OCI-LY3 (cell line): ENCODE results near the gene MLLT10.

Experiments
- H2AFZ ChIP-seq: fragments of 200-600, 300-600 bp; shearing (Covaris generic); 2 replicates; pipeline ENCODE4 v1.6.0; 2014; ENCODE audit warnings: antibody characterized with exemption, low read depth, low read length
- H3K27ac ChIP-seq: fragments of 200-600, 300-600 bp; sonication (generic); 2 replicates; pipeline ENCODE4 v1.5.1; 2014; ENCODE audit warnings: mild to moderate bottlenecking, low read length, moderate library complexity, mixed read lengths
- H3K27me3 ChIP-seq: fragments of 200-600, 300-600 bp; sonication (generic); 2 replicates; pipeline ENCODE4 v1.6.1; 2014; ENCODE audit warnings: low read depth, low read length, mixed read lengths
- H3K36me3 ChIP-seq: fragments of 200-600, 300-600 bp; sonication (generic); replicated peaks from 2 replicates; pipeline ENCODE3; 2014; ENCODE audit warnings: low read depth, low read length, mixed read lengths
- H3K4me1 ChIP-seq: fragments of 300-600, 200-600 bp; sonication (generic); 2 replicates; pipeline ENCODE4 v1.6.1; 2014; ENCODE audit warnings: low read length, mixed read lengths
- H3K4me2 ChIP-seq: fragments of 200-600, 300-600 bp; sonication (generic); 2 replicates; pipeline ENCODE4 v1.6.1; 2014; ENCODE audit warnings: low read length, mixed read lengths
- H3K4me3 ChIP-seq: fragments of 300-600, 200-600 bp; sonication (generic); 2 replicates; pipeline ENCODE4 v1.5.1; 2014; ENCODE audit warnings: antibody characterized with exemption, mild to moderate bottlenecking, low read length, moderate library complexity
- H3K79me2 ChIP-seq: fragments of 300-600, 200-600 bp; shearing (Covaris generic); 2 replicates; pipeline ENCODE4 v1.6.1; 2014; ENCODE audit warnings: mild to moderate bottlenecking, low read length, mixed read lengths
- H3K9ac ChIP-seq: fragments of 300-600, 200-600 bp; shearing (Covaris generic); 2 replicates; pipeline ENCODE4 v1.6.0; 2014; ENCODE audit warnings: mild to moderate bottlenecking, low read length, moderate library complexity
- H3K9me3 ChIP-seq: fragments of 200-600, 300-600 bp; shearing (Covaris generic); 2 replicates; pipeline ENCODE4 v1.6.1; 2014; ENCODE audit warnings: low read length, mixed read lengths; ENCODE audit not compliant: insufficient read depth
- H4K20me1 ChIP-seq: fragments of 200-600, 300-600 bp; sonication (generic); 2 replicates; pipeline ENCODE4 v1.6.1; 2016; ENCODE audit warnings: low read length, mixed read lengths; ENCODE audit not compliant: insufficient read depth
- CTCF ChIP-seq: fragments of 200-600, 300-600 bp; sonication (generic); IDR thresholded peaks from 2 replicates; pipeline ENCODE4 v1.5.1; 2014; ENCODE audit warnings: antibody characterized with exemption, low read length, low read depth
- EZH2phosphoT487 ChIP-seq: fragments of 200-600 bp; shearing (Covaris generic); IDR thresholded peaks from 2 replicates; pipeline ENCODE4 v1.6.1; 2018; ENCODE audit warnings: antibody characterized with exemption, mixed run types, low read depth

Gene MLLT10

GRCh38 chr10:21496343-21497176 is 37.5 kb upstream of the MLLT10 start:
- peak overlapping the region; percentile 83 for H3K4me2 ChIP-seq
- no peaks in the 10 kb centered on the region for H3K9me3 ChIP-seq
- H3K27ac ChIP-seq: peak overlapping the region; percentile 52
- H2AFZ ChIP-seq: peak overlapping the region; percentile 89
- no peaks in the 10 kb centered on the region for H3K36me3 ChIP-seq
- H3K4me3 ChIP-seq: peak overlapping the region; percentile 99
- H3K79me2 ChIP-seq: no peaks in the 10 kb centered on the region
- H3K27me3 ChIP-seq: peaks cover 20% of the 10 kb centered on the region
- TF ChIP-seq CTCF (peak; percentile 58), EZH2phosphoT487 (no peak)
- H3K9ac ChIP-seq: peak overlapping the region; percentile 80
- H3K4me1 ChIP-seq: peaks cover 17% of the 10 kb centered on the region
- no peaks in the 10 kb centered on the region for H4K20me1 ChIP-seq

DNA sequence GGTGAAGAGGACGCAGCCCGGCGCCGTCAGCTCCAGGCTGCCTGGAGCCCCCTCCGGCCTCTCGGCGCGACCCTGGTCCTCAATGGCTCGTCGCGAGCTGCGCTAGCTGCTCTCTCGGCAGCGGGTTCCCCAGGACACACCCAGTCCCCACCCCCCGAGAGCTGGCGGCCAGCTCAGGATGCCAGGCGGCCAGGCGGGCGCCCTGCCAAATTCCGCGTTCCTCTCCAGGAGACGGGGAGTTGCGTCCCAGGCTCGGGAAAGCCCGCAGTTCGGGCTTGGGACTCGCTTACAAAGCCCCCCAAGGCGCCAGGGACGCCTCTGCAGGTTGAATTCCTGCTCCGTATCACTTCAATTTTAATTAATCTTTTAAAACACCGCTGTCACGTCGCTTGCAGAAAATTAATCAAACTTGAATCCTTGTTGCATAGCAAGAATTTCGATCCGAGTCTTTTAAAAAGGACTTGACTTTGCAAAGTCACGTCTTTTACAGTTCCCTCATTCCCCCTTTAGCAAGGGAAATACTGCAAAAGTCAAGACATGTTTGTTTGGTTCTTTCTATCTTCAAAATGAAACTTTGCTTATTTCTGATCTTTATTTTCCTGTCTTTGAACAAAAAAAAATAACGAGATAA is 36.7 kb upstream of the MLLT10 start:
- no peaks in the 10 kb centered on the region for H3K9me3 ChIP-seq
- H3K4me3 ChIP-seq: peak overlapping the region; percentile 99
- H3K36me3 ChIP-seq: no peaks in the 10 kb centered on the region
- H3K4me2 ChIP-seq: peak overlapping the region; percentile 83
- peaks cover 17% of the 10 kb centered on the region for H3K4me1 ChIP-seq
- H3K79me2 ChIP-seq: no peaks in the 10 kb centered on the region
- peaks cover 23% of the 10 kb centered on the region for H3K27me3 ChIP-seq
- H3K9ac ChIP-seq: peak overlapping the region; percentile 80
- no peak overlapping the region for H3K27ac ChIP-seq
- H4K20me1 ChIP-seq: no peaks in the 10 kb centered on the region
- no peak for TF ChIP-seq EZH2phosphoT487
- TF ChIP-seq CTCF: no peak
- peak overlapping the region; percentile 89; the same call in 1 of the 2 replicates for H2AFZ ChIP-seq

DNA sequence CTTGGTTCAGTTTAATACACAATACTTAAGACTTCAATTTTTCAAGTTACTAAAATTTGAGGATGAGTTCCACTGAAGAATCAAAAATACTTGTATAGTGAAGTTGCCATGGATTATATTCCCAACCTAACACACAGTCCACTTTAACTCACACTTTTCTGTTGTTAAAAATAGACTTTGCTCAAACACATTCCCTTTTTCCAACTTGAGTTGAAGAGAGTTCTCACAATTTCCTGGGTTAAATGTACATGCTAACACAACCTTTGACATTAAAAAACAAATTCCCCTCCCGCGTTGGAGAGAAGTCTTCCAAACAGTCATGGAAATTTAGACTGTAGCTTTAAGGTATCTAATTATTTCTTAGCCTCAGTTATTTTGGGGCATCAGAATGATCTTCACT is 35.7 kb upstream of the MLLT10 start:
- H3K36me3 ChIP-seq: no peaks in the 10 kb centered on the region
- H2AFZ ChIP-seq: no peak overlapping the region
- H3K9me3 ChIP-seq: no peaks in the 10 kb centered on the region
- no peaks in the 10 kb centered on the region for H4K20me1 ChIP-seq
- no peak for TF ChIP-seq CTCF
- TF ChIP-seq EZH2phosphoT487: no peak
- no peaks in the 10 kb centered on the region for H3K79me2 ChIP-seq
- H3K4me3 ChIP-seq: no peak overlapping the region
- no peak overlapping the region for H3K9ac ChIP-seq
- H3K27me3 ChIP-seq: peaks cover 23% of the 10 kb centered on the region
- no peak overlapping the region for H3K4me2 ChIP-seq
- H3K4me1 ChIP-seq: peaks cover 17% of the 10 kb centered on the region
- H3K27ac ChIP-seq: no peak overlapping the region

DNA sequence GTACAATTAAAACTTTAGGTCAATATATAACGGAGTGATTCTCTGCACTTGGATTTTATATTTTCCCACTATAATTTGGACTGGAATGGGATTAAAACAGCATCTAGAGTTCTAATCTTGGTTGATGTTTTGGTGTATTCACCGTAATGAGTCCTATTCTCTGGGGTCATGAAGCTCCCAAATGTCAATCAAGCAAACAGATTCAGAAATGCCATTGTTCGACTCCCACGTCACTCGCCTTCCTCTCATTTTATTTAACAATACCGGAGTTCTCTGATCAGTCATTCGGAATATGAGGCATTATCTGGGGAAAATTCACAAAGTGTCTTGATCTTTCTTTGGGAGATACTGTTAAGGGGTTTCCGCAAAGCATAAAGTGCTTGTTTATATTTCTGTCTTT is 35.0 kb upstream of the MLLT10 start:
- Histone ChIP-seq H3K9ac (no peak overlapping the region), H3K36me3 (no peaks in the 10 kb centered on the region), H3K9me3 (no peaks in the 10 kb centered on the region), H3K27ac (no peak overlapping the region), H3K79me2 (no peaks in the 10 kb centered on the region), H3K4me3 (no peak overlapping the region), H3K4me2 (no peak overlapping the region), H3K27me3 (peaks cover 27% of the 10 kb centered on the region), H3K4me1 (peaks cover 17% of the 10 kb centered on the region), H2AFZ (no peak overlapping the region), H4K20me1 (no peaks in the 10 kb centered on the region)
- TF ChIP-seq EZH2phosphoT487 (no peak), CTCF (no peak)
